ENCODE results near the gene OR2A42. TPM values are rescaled to one million over a fixed set of nuclear protein-coding genes. Genes with fewer than 3 reads are reported as not detected.
"Not testable (repeated sequence)": the region's sequence is repeated elsewhere in the genome, so short reads cannot be mapped to it uniquely, and the experiment has no call there.

OR2A42 gene
- total and polyA plus RNA-seq, 2 donors (not counting 1 experiment from before 2014, with no cell fraction given): 0.10 to 0.31 TPM

- H3K4me3 ChIP-seq (ENCODE audit: control extremely low read depth in 1 of 5, extremely low read depth in 1 of 5, insufficient read depth in 1 of 5, low read depth in 2 of 5, low read length in 4 of 5); H3K9me3 ChIP-seq (ENCODE audit: control extremely low read depth in 1 of 3, control insufficient read depth in 2 of 3, insufficient read depth in 1 of 3, low read length in 2 of 3); intact Hi-C loops (cut with micrococcal nuclease); ATAC-seq (ENCODE audit: low read depth); H3K4me1 ChIP-seq (ENCODE audit: control insufficient read depth in 2 of 2, insufficient read depth in 2 of 2, low read length in 2 of 2); POLR2A ChIA-PET; H4K20me1 ChIP-seq (ENCODE audit: control insufficient read depth, insufficient read depth, low read length, poor library complexity, severe bottlenecking); H3K27me3 ChIP-seq (replicated peaks in 1 of 4; ENCODE audit: control extremely low read depth in 1 of 4, control insufficient read depth in 3 of 4, insufficient read depth in 4 of 4, low read length in 3 of 4); H2AFZ ChIP-seq (ENCODE audit: insufficient read depth, low read depth, low read length, poor library complexity, severe bottlenecking); H3K4me2 ChIP-seq (replicated peaks; ENCODE audit: low read depth, low read length, poor library complexity, severe bottlenecking); H3K4me3 Mint-ChIP-seq; H3K9ac ChIP-seq (ENCODE audit: low read length); H3K27ac ChIP-seq (ENCODE audit: low read length in 2 of 2); H3K27ac Mint-ChIP-seq; H3K36me3 ChIP-seq (replicated peaks in 1 of 2; ENCODE audit: control extremely low read depth in 1 of 2, control insufficient read depth in 1 of 2, extremely low read depth in 1 of 2, insufficient read depth in 2 of 2, low read length in 1 of 2); H3K4me1 Mint-ChIP-seq; CTCF ChIA-PET; DNase-seq; H3K27me3 Mint-ChIP-seq; H3K9me3 Mint-ChIP-seq (ENCODE audit: insufficient read depth); H3K79me2 ChIP-seq (ENCODE audit: control insufficient read depth, insufficient read depth, low read length): not testable (repeated sequence)
Observed at GRCh38 chr7:144217200-144217599, 22.2 kb downstream of the OR2A42 start.

DNA sequence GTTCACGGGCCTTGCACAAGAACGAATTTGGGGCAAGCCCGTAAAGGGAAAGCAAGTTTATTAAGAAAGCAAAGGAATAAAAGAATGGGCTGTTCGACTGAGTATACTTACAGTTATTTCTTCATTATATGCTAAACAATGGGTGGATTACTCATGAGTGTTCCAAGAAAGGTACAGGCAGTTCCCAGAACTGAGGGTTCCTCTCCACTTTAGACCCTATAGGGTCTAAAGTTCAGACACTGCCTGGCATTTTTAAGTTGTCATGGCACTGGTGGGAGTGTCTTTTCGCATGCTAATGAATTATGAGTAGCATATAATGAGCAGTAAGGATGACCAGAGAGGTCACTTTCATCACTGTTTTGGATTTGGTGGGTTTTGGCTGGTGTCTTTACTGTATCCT lies 34.1 kb downstream of the OR2A42 start:
- POLR2A ChIA-PET; ATAC-seq (ENCODE audit: low read depth): not testable (repeated sequence)

GRCh38 chr7:144203086-144203485 lies 36.3 kb downstream of the OR2A42 start:
- POLR2A ChIA-PET; H3K4me1 Mint-ChIP-seq; DNase-seq; H3K4me3 Mint-ChIP-seq; intact Hi-C loops (cut with micrococcal nuclease); H3K27ac ChIP-seq (ENCODE audit: low read length in 2 of 2); H3K4me3 ChIP-seq (ENCODE audit: control extremely low read depth in 1 of 5, extremely low read depth in 1 of 5, insufficient read depth in 1 of 5, low read depth in 2 of 5, low read length in 4 of 5); H2AFZ ChIP-seq (ENCODE audit: insufficient read depth, low read depth, low read length, poor library complexity, severe bottlenecking); H3K9me3 Mint-ChIP-seq (ENCODE audit: insufficient read depth); ATAC-seq (ENCODE audit: low read depth); H3K27ac Mint-ChIP-seq; H3K27me3 ChIP-seq (replicated peaks in 1 of 4; ENCODE audit: control extremely low read depth in 1 of 4, control insufficient read depth in 3 of 4, insufficient read depth in 4 of 4, low read length in 3 of 4); H3K4me2 ChIP-seq (replicated peaks; ENCODE audit: low read depth, low read length, poor library complexity, severe bottlenecking); H3K9me3 ChIP-seq (ENCODE audit: control extremely low read depth in 1 of 3, control insufficient read depth in 2 of 3, insufficient read depth in 1 of 3, low read length in 2 of 3); H3K4me1 ChIP-seq (ENCODE audit: control insufficient read depth in 2 of 2, insufficient read depth in 2 of 2, low read length in 2 of 2); CTCF ChIA-PET; H3K27me3 Mint-ChIP-seq; H3K9ac ChIP-seq (ENCODE audit: low read length); H4K20me1 ChIP-seq (ENCODE audit: control insufficient read depth, insufficient read depth, low read length, poor library complexity, severe bottlenecking); H3K36me3 ChIP-seq (replicated peaks in 1 of 2; ENCODE audit: control extremely low read depth in 1 of 2, control insufficient read depth in 1 of 2, extremely low read depth in 1 of 2, insufficient read depth in 2 of 2, low read length in 1 of 2); H3K79me2 ChIP-seq (ENCODE audit: control insufficient read depth, insufficient read depth, low read length): not testable (repeated sequence)
- WGBS (ENCODE audit: insufficient coverage): no CpG with 5 or more reads among the region's 3 CpGs

More for the DNA sequence above, 34.1 kb downstream of the OR2A42 start:
- H3K9me3 ChIP-seq (ENCODE audit: control extremely low read depth in 1 of 3, control insufficient read depth in 2 of 3, insufficient read depth in 1 of 3, low read length in 2 of 3); H3K27me3 ChIP-seq (replicated peaks in 1 of 4; ENCODE audit: control extremely low read depth in 1 of 4, control insufficient read depth in 3 of 4, insufficient read depth in 4 of 4, low read length in 3 of 4); H3K4me1 ChIP-seq (ENCODE audit: control insufficient read depth in 2 of 2, insufficient read depth in 2 of 2, low read length in 2 of 2); CTCF ChIA-PET; H3K27me3 Mint-ChIP-seq; DNase-seq; H3K27ac ChIP-seq (ENCODE audit: low read length in 2 of 2); H3K27ac Mint-ChIP-seq; intact Hi-C loops (cut with micrococcal nuclease); H3K9ac ChIP-seq (ENCODE audit: low read length); H3K36me3 ChIP-seq (replicated peaks in 1 of 2; ENCODE audit: control extremely low read depth in 1 of 2, control insufficient read depth in 1 of 2, extremely low read depth in 1 of 2, insufficient read depth in 2 of 2, low read length in 1 of 2); H3K79me2 ChIP-seq (ENCODE audit: control insufficient read depth, insufficient read depth, low read length); H3K4me2 ChIP-seq (replicated peaks; ENCODE audit: low read depth, low read length, poor library complexity, severe bottlenecking); H3K4me3 Mint-ChIP-seq; H3K4me3 ChIP-seq (ENCODE audit: control extremely low read depth in 1 of 5, extremely low read depth in 1 of 5, insufficient read depth in 1 of 5, low read depth in 2 of 5, low read length in 4 of 5); H3K4me1 Mint-ChIP-seq; H3K9me3 Mint-ChIP-seq (ENCODE audit: insufficient read depth); H4K20me1 ChIP-seq (ENCODE audit: control insufficient read depth, insufficient read depth, low read length, poor library complexity, severe bottlenecking); H2AFZ ChIP-seq (ENCODE audit: insufficient read depth, low read depth, low read length, poor library complexity, severe bottlenecking): not testable (repeated sequence)
- WGBS (ENCODE audit: insufficient coverage): no CpG with 5 or more reads among the region's 5 CpGs

- H3K9me3 Mint-ChIP-seq (ENCODE audit: insufficient read depth); H4K20me1 ChIP-seq (ENCODE audit: control insufficient read depth, insufficient read depth, low read length, poor library complexity, severe bottlenecking); DNase-seq; H3K4me3 ChIP-seq (ENCODE audit: control extremely low read depth in 1 of 5, extremely low read depth in 1 of 5, insufficient read depth in 1 of 5, low read depth in 2 of 5, low read length in 4 of 5); H3K27me3 ChIP-seq (replicated peaks in 1 of 4; ENCODE audit: control extremely low read depth in 1 of 4, control insufficient read depth in 3 of 4, insufficient read depth in 4 of 4, low read length in 3 of 4); H2AFZ ChIP-seq (ENCODE audit: insufficient read depth, low read depth, low read length, poor library complexity, severe bottlenecking); H3K4me1 ChIP-seq (ENCODE audit: control insufficient read depth in 2 of 2, insufficient read depth in 2 of 2, low read length in 2 of 2); ATAC-seq (ENCODE audit: low read depth); H3K9ac ChIP-seq (ENCODE audit: low read length); H3K79me2 ChIP-seq (ENCODE audit: control insufficient read depth, insufficient read depth, low read length); H3K36me3 ChIP-seq (replicated peaks in 1 of 2; ENCODE audit: control extremely low read depth in 1 of 2, control insufficient read depth in 1 of 2, extremely low read depth in 1 of 2, insufficient read depth in 2 of 2, low read length in 1 of 2); H3K27ac ChIP-seq (ENCODE audit: low read length in 2 of 2); H3K4me3 Mint-ChIP-seq; H3K4me1 Mint-ChIP-seq; H3K27ac Mint-ChIP-seq; CTCF ChIA-PET; intact Hi-C loops (cut with micrococcal nuclease); H3K27me3 Mint-ChIP-seq; H3K4me2 ChIP-seq (replicated peaks; ENCODE audit: low read depth, low read length, poor library complexity, severe bottlenecking); POLR2A ChIA-PET; H3K9me3 ChIP-seq (ENCODE audit: control extremely low read depth in 1 of 3, control insufficient read depth in 2 of 3, insufficient read depth in 1 of 3, low read length in 2 of 3): not testable (repeated sequence)
- WGBS (ENCODE audit: insufficient coverage): no CpG with 5 or more reads among the region's 1 CpG
Observed at GRCh38 chr7:144201978-144202377, 37.4 kb downstream of the OR2A42 start.
